Measurements from ENCODE around the gene ST3GAL4. TPM values are rescaled to one million over a fixed set of nuclear protein-coding genes. Genes with fewer than 3 reads are reported as not detected.

The ST3GAL4 gene
- total RNA-seq, 1 donor from 2014 or later = 15.6 TPM

- Mint-ChIP-seq H3K27me3 (ENCODE audit: low read depth) (no peaks in the 10 kb centered on the region), H3K36me3 (peaks cover 16% of the 10 kb centered on the region), H3K27ac (no peak overlapping the region), H3K4me3 (no peak overlapping the region), H3K9me3 (peaks cover 6% of the 10 kb centered on the region), H3K4me1 (peaks cover 10% of the 10 kb centered on the region)
- peak; percentile 48 to 82 for DNase-seq (ENCODE audit: low spot score in 2 of 2, unreplicated experiment in 2 of 2)
- peak; percentile 82 for TF ChIP-seq CTCF (IDR thresholded peaks at IDR 0.05; ENCODE audit: unreplicated experiment)
These were observed 45.1 kb upstream of the ST3GAL4 start for GRCh38 chr11:126310200-126310991.

GRCh38 chr11:126310992-126311310, 44.5 kb upstream of the ST3GAL4 start:
- DNase-seq (ENCODE audit: low spot score in 2 of 2, unreplicated experiment in 2 of 2) = no peak
- Mint-ChIP-seq H3K36me3 (peaks cover 18% of the 10 kb centered on the region), H3K9me3 (peaks cover 7% of the 10 kb centered on the region)

GRCh38 chr11:126311401-126312291, 43.8 kb upstream of the ST3GAL4 start:
- Mint-ChIP-seq H3K36me3 (peaks cover 23% of the 10 kb centered on the region), H3K4me1 (peaks cover 10% of the 10 kb centered on the region), H3K4me3 (no peak overlapping the region), H3K27ac (no peak overlapping the region), H3K27me3 (ENCODE audit: low read depth) (no peaks in the 10 kb centered on the region), H3K9me3 (peaks cover 13% of the 10 kb centered on the region)
- TF ChIP-seq CTCF (IDR thresholded peaks at IDR 0.05; ENCODE audit: unreplicated experiment) = no peak
- no peak for DNase-seq (ENCODE audit: low spot score in 2 of 2, unreplicated experiment in 2 of 2)

More at GRCh38 chr11:126310992-126311310, 44.5 kb upstream of the ST3GAL4 start:
- H3K27me3 Mint-ChIP-seq (ENCODE audit: low read depth) = no peaks in the 10 kb centered on the region
- H3K4me3 Mint-ChIP-seq = no peak overlapping the region
- no peak for TF ChIP-seq CTCF (IDR thresholded peaks at IDR 0.05; ENCODE audit: unreplicated experiment)
- H3K27ac Mint-ChIP-seq = no peak overlapping the region
- H3K4me1 Mint-ChIP-seq = peaks cover 10% of the 10 kb centered on the region

- H3K27me3 Mint-ChIP-seq (ENCODE audit: low read depth) = no peaks in the 10 kb centered on the region
These were observed 42.5 kb upstream of the ST3GAL4 start for GRCh38 chr11:126312961-126313360.

GRCh38 chr11:126313826-126314225, 41.7 kb upstream of the ST3GAL4 start:
- Mint-ChIP-seq H3K36me3 (peaks cover 27% of the 10 kb centered on the region), H3K4me3 (no peak overlapping the region), H3K4me1 (peaks cover 19% of the 10 kb centered on the region), H3K27ac (no peak overlapping the region), H3K9me3 (peaks cover 13% of the 10 kb centered on the region), H3K27me3 (ENCODE audit: low read depth) (no peaks in the 10 kb centered on the region)
- DNase-seq (ENCODE audit: low spot score in 2 of 2, unreplicated experiment in 2 of 2) = no peak
- TF ChIP-seq CTCF (IDR thresholded peaks at IDR 0.05; ENCODE audit: unreplicated experiment) = no peak

More at GRCh38 chr11:126312961-126313360, 42.5 kb upstream of the ST3GAL4 start:
- no peak for DNase-seq (ENCODE audit: low spot score in 2 of 2, unreplicated experiment in 2 of 2)
- Mint-ChIP-seq H3K27ac (no peak overlapping the region), H3K36me3 (peaks cover 27% of the 10 kb centered on the region), H3K9me3 (peaks cover 13% of the 10 kb centered on the region), H3K4me1 (peaks cover 15% of the 10 kb centered on the region), H3K4me3 (no peak overlapping the region)
- TF ChIP-seq CTCF (IDR thresholded peaks at IDR 0.05; ENCODE audit: unreplicated experiment) = no peak
